Measurements from ENCODE around the gene MMP10.
A peak's percentile ranks its signal among the peaks of the same experiment; 100 is the strongest.

MMP10 gene

DNA sequence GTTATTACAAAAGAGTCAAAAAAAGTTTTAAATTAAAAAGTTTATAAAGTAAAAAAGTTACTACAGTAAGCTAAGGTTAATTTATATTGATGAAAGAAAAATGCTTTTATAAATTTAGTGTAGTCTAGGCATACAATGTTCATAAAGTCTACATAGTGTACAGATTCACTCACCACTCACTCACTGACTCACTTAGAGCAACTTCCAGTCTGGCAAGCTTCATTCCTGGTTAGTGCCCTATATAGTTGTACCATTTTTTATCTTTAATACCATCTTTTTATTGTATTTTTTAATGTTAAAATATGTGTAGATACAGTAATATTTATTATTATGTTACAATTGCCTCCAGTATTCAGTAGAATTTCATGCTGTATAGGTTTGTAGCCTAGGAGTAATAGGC lies 2.6 kb upstream of the MMP10 start:
- Histone ChIP-seq H3K36me3 (ENCODE audit: control insufficient read depth, insufficient read depth, low read length, severe bottlenecking) (no peaks in the 10 kb centered on the region), H3K9me3 (ENCODE audit: control insufficient read depth, low read length) (no peaks in the 10 kb centered on the region), H3K4me3 (ENCODE audit: low read length) (no peak overlapping the region), H3K9ac (ENCODE audit: low read length) (no peak overlapping the region), H3K27me3 (replicated peaks; ENCODE audit: control insufficient read depth, insufficient read depth, low read length) (no peaks in the 10 kb centered on the region), H3K4me1 (ENCODE audit: control insufficient read depth, insufficient read depth, low read length) (peaks cover 6% of the 10 kb centered on the region)
- no peak for DNase-seq (ENCODE audit: low read depth)

DNA sequence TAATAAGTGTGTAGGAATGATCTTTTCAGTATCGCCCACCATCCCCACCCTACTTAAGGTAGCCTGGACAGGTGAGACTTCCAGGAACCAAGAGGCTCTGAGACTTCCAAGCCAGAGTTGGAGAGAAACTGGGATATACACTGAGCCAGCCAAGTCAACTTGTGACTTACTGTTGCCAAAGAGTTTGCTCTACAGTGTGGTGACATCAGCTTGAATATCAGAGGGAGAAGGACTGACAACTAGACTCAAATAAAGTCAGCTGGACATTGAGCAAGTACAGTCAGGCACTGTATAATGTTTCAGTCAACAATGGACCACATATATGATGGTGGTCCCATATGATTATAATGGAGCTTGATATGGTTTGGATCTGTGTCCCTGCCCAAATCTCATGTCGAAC lies 1.2 kb upstream of the MMP10 start:
- H3K36me3 ChIP-seq (ENCODE audit: control insufficient read depth, insufficient read depth, low read length, severe bottlenecking), result no peaks in the 10 kb centered on the region
- no peaks in the 10 kb centered on the region for H3K9me3 ChIP-seq (ENCODE audit: control insufficient read depth, low read length)
- no peak overlapping the region for H3K4me3 ChIP-seq (ENCODE audit: low read length)
- no peak for DNase-seq (ENCODE audit: low read depth)
- H3K27me3 ChIP-seq (replicated peaks; ENCODE audit: control insufficient read depth, insufficient read depth, low read length), result no peaks in the 10 kb centered on the region
- H3K9ac ChIP-seq (ENCODE audit: low read length), result no peak overlapping the region
- peaks cover 6% of the 10 kb centered on the region for H3K4me1 ChIP-seq (ENCODE audit: control insufficient read depth, insufficient read depth, low read length)

DNA sequence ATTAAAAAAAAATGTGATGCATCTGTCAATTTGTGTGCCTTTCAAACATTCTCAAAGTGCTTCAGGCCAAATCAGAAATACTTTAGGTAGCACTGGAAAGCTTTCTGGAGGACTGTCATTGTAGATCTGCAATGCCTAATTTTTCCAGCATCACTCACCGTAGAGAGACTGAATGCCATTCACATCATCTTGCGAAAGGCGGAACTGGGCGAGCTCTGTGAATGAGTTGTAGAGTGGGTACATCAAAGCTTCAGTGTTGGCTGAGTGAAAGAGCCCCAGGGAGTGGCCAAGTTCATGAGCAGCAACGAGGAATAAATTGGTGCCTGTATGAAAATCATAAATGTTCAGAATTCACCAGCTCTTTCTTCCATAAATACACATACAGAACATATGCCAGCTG lies 4.0 kb downstream of the MMP10 start:
- no peak overlapping the region for H3K9ac ChIP-seq (ENCODE audit: low read length)
- no peaks in the 10 kb centered on the region for H3K27me3 ChIP-seq (replicated peaks; ENCODE audit: control insufficient read depth, insufficient read depth, low read length)
- H3K4me3 ChIP-seq (ENCODE audit: low read length), result no peak overlapping the region
- H3K9me3 ChIP-seq (ENCODE audit: control insufficient read depth, low read length), result no peaks in the 10 kb centered on the region
- DNase-seq (ENCODE audit: low read depth), result no peak
- no peaks in the 10 kb centered on the region for H3K36me3 ChIP-seq (ENCODE audit: control insufficient read depth, insufficient read depth, low read length, severe bottlenecking)
- peaks cover 6% of the 10 kb centered on the region for H3K4me1 ChIP-seq (ENCODE audit: control insufficient read depth, insufficient read depth, low read length)

DNA sequence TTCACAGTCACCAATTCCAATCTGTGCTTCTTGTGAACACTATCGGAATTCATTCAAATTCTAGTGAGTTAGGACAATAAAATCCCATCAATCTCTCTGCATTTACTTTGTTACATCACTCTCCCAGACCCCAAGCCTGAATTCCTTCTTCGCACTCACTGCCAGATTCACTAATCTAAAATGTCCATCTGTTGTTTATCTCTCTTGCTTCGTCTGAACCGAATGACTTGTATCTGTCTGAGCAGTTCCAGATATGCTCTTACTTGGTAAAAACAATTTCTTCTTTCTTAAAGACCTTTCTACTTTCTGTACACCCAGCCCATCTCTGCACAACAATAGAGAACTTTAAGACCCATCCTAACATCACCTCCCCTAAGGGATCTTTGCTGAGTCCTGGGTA lies 7.0 kb downstream of the MMP10 start:
- no peak for DNase-seq (ENCODE audit: low read depth)
- H3K27me3 ChIP-seq (replicated peaks; ENCODE audit: control insufficient read depth, insufficient read depth, low read length), result no peaks in the 10 kb centered on the region
- no peaks in the 10 kb centered on the region for H3K4me1 ChIP-seq (ENCODE audit: control insufficient read depth, insufficient read depth, low read length)
- H3K4me3 ChIP-seq (ENCODE audit: low read length), result no peak overlapping the region
- H3K9ac ChIP-seq (ENCODE audit: low read length), result no peak overlapping the region
- no peaks in the 10 kb centered on the region for H3K36me3 ChIP-seq (ENCODE audit: control insufficient read depth, insufficient read depth, low read length, severe bottlenecking)
- no peaks in the 10 kb centered on the region for H3K9me3 ChIP-seq (ENCODE audit: control insufficient read depth, low read length)

DNA sequence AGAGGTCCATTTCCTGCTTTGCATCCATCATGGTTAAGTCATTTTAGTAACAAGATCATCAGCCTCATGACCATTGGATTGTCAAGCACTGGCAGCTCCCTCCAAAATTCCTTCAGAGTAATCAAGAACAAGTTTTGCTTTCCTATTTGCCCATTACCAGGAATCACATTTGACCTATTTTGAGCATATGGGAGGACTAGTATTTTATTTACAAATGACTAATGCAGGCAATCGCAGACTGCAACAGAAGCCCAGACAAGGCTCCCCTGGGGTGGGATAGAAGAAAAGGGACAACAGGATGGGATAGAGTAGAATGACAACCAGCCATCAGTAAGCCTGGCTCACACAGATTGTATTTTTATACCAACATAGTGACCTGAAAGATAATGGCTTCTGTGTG lies 9.1 kb downstream of the MMP10 start:
- no peaks in the 10 kb centered on the region for H3K9me3 ChIP-seq (ENCODE audit: control insufficient read depth, low read length)
- no peaks in the 10 kb centered on the region for H3K36me3 ChIP-seq (ENCODE audit: control insufficient read depth, insufficient read depth, low read length, severe bottlenecking)
- no peak for DNase-seq (ENCODE audit: low read depth)
- H3K4me3 ChIP-seq (ENCODE audit: low read length), result no peak overlapping the region
- no peaks in the 10 kb centered on the region for H3K4me1 ChIP-seq (ENCODE audit: control insufficient read depth, insufficient read depth, low read length)
- H3K27me3 ChIP-seq (replicated peaks; ENCODE audit: control insufficient read depth, insufficient read depth, low read length), result no peaks in the 10 kb centered on the region
- H3K9ac ChIP-seq (ENCODE audit: low read length), result no peak overlapping the region

DNA sequence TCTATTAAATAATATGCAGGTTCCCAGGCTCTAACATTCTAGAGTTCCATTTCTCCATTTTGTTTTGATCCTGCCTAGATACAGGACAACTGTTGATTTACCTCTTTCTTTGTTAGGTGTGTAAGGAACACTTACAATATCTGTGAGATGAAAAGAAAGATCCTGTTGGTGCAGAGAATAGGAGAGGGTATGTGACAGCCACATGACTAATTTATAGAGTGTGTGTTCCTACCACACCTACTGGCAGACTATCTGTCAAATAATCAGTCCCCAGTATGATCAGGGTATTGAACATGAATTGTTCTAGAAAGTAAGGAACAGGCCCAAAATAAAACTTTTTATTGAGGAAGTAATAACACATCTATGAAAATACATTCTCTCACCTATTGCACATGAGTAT lies 10.2 kb downstream of the MMP10 start:
- Histone ChIP-seq H3K27me3 (replicated peaks; ENCODE audit: control insufficient read depth, insufficient read depth, low read length) (no peaks in the 10 kb centered on the region), H3K9ac (ENCODE audit: low read length) (no peak overlapping the region)
- DNase-seq (ENCODE audit: low read depth), result no peak

DNA sequence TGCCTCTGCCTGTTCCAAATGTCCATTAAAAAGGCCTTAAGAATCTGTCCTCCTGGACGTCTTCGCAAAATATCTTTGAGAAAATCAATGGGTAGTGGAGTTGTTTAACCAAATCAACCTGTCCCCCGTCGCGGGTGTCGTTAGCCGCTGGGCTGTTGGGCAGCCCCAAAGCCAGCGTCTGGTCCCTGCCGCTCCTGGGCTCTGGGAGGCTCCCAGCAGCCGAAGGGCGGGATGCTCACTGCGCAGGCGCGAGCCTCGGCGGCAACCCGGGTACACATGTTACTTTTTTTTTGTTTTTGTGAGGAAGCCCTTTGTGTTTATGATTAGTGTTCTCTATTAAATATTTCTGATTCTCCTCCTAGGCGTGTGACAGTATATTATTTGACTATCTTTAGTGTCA lies 12.6 kb downstream of the MMP10 start:
- H3K4me1 ChIP-seq (ENCODE audit: control insufficient read depth, insufficient read depth, low read length), result no peaks in the 10 kb centered on the region
- H3K9ac ChIP-seq (ENCODE audit: low read length), result no peak overlapping the region
- H3K4me3 ChIP-seq (ENCODE audit: low read length), result no peak overlapping the region
- no peak for DNase-seq (ENCODE audit: low read depth)
- no peaks in the 10 kb centered on the region for H3K36me3 ChIP-seq (ENCODE audit: control insufficient read depth, insufficient read depth, low read length, severe bottlenecking)
- H3K27me3 ChIP-seq (replicated peaks; ENCODE audit: control insufficient read depth, insufficient read depth, low read length), result no peaks in the 10 kb centered on the region
- no peaks in the 10 kb centered on the region for H3K9me3 ChIP-seq (ENCODE audit: control insufficient read depth, low read length)

More for the DNA sequence above, 10.2 kb downstream of the MMP10 start:
- H3K4me3 ChIP-seq (ENCODE audit: low read length), result no peak overlapping the region
- H3K9me3 ChIP-seq (ENCODE audit: control insufficient read depth, low read length), result no peaks in the 10 kb centered on the region
- H3K4me1 ChIP-seq (ENCODE audit: control insufficient read depth, insufficient read depth, low read length), result no peaks in the 10 kb centered on the region
- H3K36me3 ChIP-seq (ENCODE audit: control insufficient read depth, insufficient read depth, low read length, severe bottlenecking), result no peaks in the 10 kb centered on the region

DNA sequence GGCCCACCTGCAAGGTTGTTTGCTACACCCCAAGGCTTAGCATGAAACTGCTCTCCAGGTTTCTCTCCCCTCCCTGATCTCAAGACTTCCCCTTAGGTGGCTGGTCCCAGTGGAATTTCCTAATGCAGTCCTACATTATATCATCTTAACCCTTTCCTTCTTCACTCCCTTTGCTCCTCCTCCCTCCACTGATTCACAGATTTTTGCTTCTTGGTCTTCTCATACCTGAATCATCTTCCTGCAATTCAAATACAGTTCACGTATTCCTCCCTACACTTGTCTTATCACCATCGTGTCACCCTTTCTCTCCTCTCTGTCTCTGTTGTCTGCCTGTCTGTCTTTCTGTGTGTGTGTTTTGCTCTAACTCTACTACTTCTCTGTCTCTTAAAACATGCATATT lies 17.0 kb downstream of the MMP10 start:
- Histone ChIP-seq H3K4me3 (ENCODE audit: low read length) (no peak overlapping the region), H3K4me1 (ENCODE audit: control insufficient read depth, insufficient read depth, low read length) (peaks cover 11% of the 10 kb centered on the region), H3K9ac (ENCODE audit: low read length) (no peak overlapping the region), H3K27me3 (replicated peaks; ENCODE audit: control insufficient read depth, insufficient read depth, low read length) (no peaks in the 10 kb centered on the region), H3K9me3 (ENCODE audit: control insufficient read depth, low read length) (no peaks in the 10 kb centered on the region), H3K36me3 (ENCODE audit: control insufficient read depth, insufficient read depth, low read length, severe bottlenecking) (no peaks in the 10 kb centered on the region)
- DNase-seq (ENCODE audit: low read depth), result no peak

DNA sequence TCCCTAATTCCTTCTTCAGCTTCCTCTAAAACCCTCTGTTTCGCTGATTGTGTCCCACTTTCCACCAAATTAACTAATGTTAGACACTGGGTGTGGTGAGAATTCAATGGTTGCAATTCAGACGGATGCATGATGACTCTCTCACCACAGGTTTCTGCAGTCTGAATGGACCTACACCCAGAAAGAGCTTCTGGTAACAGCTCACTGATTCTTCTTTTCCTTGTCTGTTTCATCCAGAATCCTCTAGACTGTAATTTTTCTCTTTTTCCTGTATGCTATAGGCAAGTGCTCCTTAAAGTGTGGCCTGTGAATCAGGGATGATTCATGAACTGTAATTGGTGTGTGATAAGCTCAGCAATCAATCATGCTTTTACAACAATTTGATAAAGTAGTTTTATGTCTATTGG lies 18.1 kb downstream of the MMP10 start:
- DNase-seq (ENCODE audit: low read depth), result peak; percentile 15
- H3K9me3 ChIP-seq (ENCODE audit: control insufficient read depth, low read length), result no peaks in the 10 kb centered on the region
- no peaks in the 10 kb centered on the region for H3K36me3 ChIP-seq (ENCODE audit: control insufficient read depth, insufficient read depth, low read length, severe bottlenecking)
- H3K4me3 ChIP-seq (ENCODE audit: low read length), result no peak overlapping the region
- no peaks in the 10 kb centered on the region for H3K27me3 ChIP-seq (replicated peaks; ENCODE audit: control insufficient read depth, insufficient read depth, low read length)
- H3K9ac ChIP-seq (ENCODE audit: low read length), result no peak overlapping the region
- peaks cover 11% of the 10 kb centered on the region for H3K4me1 ChIP-seq (ENCODE audit: control insufficient read depth, insufficient read depth, low read length)

DNA sequence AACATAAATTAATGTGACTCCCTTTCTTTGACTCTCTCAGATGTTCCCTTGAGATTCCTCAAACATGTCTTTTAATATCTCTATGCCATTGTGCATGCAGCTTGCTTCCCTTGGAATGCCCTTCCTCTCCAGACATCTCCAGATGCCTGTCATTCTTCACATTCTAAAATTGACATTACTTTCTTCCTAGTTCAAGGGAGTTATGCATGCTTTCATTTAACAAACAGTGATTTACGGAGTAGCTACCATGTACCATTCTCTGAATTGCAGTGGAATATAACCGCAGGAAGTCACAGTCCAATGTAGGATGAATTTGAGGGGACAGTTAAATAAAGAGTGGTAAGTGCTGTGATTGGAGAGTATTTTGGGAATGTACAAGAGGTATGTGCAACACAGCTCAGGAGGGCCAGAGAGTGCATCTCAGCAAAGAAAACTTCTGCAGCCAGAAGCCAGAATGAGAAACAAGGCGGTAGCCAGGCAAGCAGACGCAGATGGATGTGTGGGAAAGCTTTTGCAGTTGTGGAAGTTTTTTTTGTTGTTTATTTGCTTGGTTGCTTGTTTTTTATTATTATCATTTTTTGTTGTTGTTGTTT lies 18.7 kb downstream of the MMP10 start:
- Histone ChIP-seq H3K9ac (ENCODE audit: low read length) (no peak overlapping the region), H3K4me3 (ENCODE audit: low read length) (no peak overlapping the region), H3K36me3 (ENCODE audit: control insufficient read depth, insufficient read depth, low read length, severe bottlenecking) (no peaks in the 10 kb centered on the region), H3K27me3 (replicated peaks; ENCODE audit: control insufficient read depth, insufficient read depth, low read length) (no peaks in the 10 kb centered on the region), H3K9me3 (ENCODE audit: control insufficient read depth, low read length) (no peaks in the 10 kb centered on the region), H3K4me1 (ENCODE audit: control insufficient read depth, insufficient read depth, low read length) (peaks cover 11% of the 10 kb centered on the region)
- peak; percentile 55 for DNase-seq (ENCODE audit: low read depth)

DNA sequence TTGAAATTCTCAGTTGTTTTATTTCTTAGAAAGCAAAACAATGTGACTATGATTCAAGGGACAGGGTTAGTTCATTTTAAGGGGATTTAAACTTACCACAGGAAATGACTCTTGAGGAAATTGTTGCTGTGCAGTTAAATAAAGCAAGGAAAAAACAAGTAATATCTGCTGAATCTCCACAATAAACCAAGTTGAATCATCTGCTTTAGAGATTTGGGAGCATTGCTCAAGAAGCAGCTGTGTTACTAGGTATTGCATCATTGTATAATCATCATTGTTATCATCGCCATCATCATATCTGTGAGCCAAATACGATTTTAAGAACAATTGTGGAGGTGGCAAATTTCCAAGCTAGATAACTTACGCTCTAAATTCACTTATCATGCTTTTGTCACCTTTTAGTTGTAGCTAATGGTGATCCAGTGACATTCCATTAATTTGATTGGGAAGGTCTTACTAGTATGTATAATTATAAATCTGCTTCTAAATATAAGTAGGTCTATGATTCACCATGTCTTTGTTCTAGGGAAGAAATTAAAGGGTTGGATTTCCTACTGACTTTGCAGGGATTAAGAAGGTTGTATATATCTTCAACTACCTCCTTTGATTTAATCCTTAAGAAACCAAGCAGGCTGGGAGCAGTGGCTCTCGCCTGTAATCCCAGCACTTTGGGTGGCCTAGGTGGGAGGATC lies 19.9 kb downstream of the MMP10 start:
- Histone ChIP-seq H3K27me3 (replicated peaks; ENCODE audit: control insufficient read depth, insufficient read depth, low read length) (no peaks in the 10 kb centered on the region), H3K4me3 (ENCODE audit: low read length) (no peak overlapping the region), H3K9me3 (ENCODE audit: control insufficient read depth, low read length) (no peaks in the 10 kb centered on the region), H3K4me1 (ENCODE audit: control insufficient read depth, insufficient read depth, low read length) (peaks cover 11% of the 10 kb centered on the region), H3K36me3 (ENCODE audit: control insufficient read depth, insufficient read depth, low read length, severe bottlenecking) (no peaks in the 10 kb centered on the region), H3K9ac (ENCODE audit: low read length) (no peak overlapping the region)
- peak; percentile 91 for DNase-seq (ENCODE audit: low read depth)

Data from adipocyte (in vitro differentiated cells).